Smooth muscle cell (in vitro differentiated cells): Measurements from ENCODE around the gene LDLRAD4. TPM values are rescaled to one million over a fixed set of nuclear protein-coding genes. Genes with fewer than 3 reads are reported as not detected.

Experiments
- DNase-seq: peaks from one replicate; lab custom pipeline; 2025; ENCODE audit not compliant: unreplicated experiment; lab: John Stamatoyannopoulos, UW
- H2AFZ ChIP-seq: fragments of 200-600 bp; sonication (generic); 2 replicates; pipeline ENCODE4 v1.6.0; 2016; ENCODE audit warnings: antibody characterized with exemption, low read depth, mild to moderate bottlenecking
- H3F3A ChIP-seq: fragments of 200-600 bp; sonication (generic); 2 replicates; pipeline ENCODE4 v1.6.0; 2017; ENCODE audit warnings: antibody characterized with exemption, low read depth
- H3K27ac ChIP-seq: fragments of 200-600 bp; sonication (generic); 2 replicates; pipeline ENCODE4 v1.5.1; 2016; ENCODE audit warnings: low read depth, mild to moderate bottlenecking
- H3K27me3 ChIP-seq: fragments of 200-600 bp; sonication (generic); 2 replicates; pipeline ENCODE4 v1.6.1; 2016; ENCODE audit warnings: low read depth, mild to moderate bottlenecking
- H3K36me3 ChIP-seq: fragments of 200-600 bp; sonication (generic); 2 replicates; pipeline ENCODE4 v1.5.1; 2016; ENCODE audit warnings: low read depth
- H3K4me1 ChIP-seq: fragments of 200-600 bp; sonication (generic); 2 replicates; pipeline ENCODE4 v1.5.1; 2016; ENCODE audit warnings: low read depth
- H3K4me2 ChIP-seq: fragments of 200-600 bp; sonication (generic); 2 replicates; pipeline ENCODE4 v1.6.0; 2016; ENCODE audit warnings: mild to moderate bottlenecking
- H3K4me3 ChIP-seq: fragments of 200-600 bp; sonication (generic); 2 replicates; pipeline ENCODE4 v1.5.1; 2016; ENCODE audit warnings: mild to moderate bottlenecking
- H3K79me2 ChIP-seq: fragments of 200-600 bp; sonication (generic); 2 replicates; pipeline ENCODE4 v1.6.0; 2016; ENCODE audit warnings: low read depth, mild to moderate bottlenecking
- H3K9ac ChIP-seq: fragments of 200-600 bp; sonication (generic); 2 replicates; pipeline ENCODE4 v1.6.0; 2016; ENCODE audit warnings: low read depth
- H3K9me3 ChIP-seq: fragments of 200-600 bp; sonication (generic); replicated peaks from 2 replicates; pipeline ENCODE4 v1.5.1; 2016; ENCODE audit warnings: low read depth
- H4K20me1 ChIP-seq: fragments of 200-600 bp; sonication (generic); 2 replicates; pipeline ENCODE4 v1.6.0; 2016; ENCODE audit warnings: low read depth
- CTCF ChIP-seq: fragments of 200-600 bp; sonication (generic); IDR thresholded peaks from 2 replicates; pipeline ENCODE4 v1.5.1; 2017; ENCODE audit warnings: borderline replicate concordance, mild to moderate bottlenecking, antibody characterized with exemption; ENCODE audit not compliant: insufficient read depth, poor library complexity, severe bottlenecking
- WGBS: methylation state at CpG from one replicate; pipeline ENCODE4 v1.1.7; 2016; ENCODE audit warnings: low lambda C conversion rate; 5-methylcytosine and 5-hydroxymethylcytosine counted together
- polyA plus RNA-seq: library from polyadenylated mRNA; unstranded; fragments of >200 nt; fragmentation: Nextera tagmentation; extraction: Ambion mirVana; gene quantifications from 2 replicates; pipeline ENCODE4 v1.2.1, GENCODE V29; 2016
- total RNA-seq: library from RNA; depleted of rRNA; stranded (reverse); fragments of >200 nt; gene quantifications from 2 replicates; pipeline ENCODE4 v1.2.3, GENCODE V29; 2014

Gene LDLRAD4
- total and polyA plus RNA-seq, 2 experiments from 2014 or later, result 36.2 to 48.3 TPM

DNA sequence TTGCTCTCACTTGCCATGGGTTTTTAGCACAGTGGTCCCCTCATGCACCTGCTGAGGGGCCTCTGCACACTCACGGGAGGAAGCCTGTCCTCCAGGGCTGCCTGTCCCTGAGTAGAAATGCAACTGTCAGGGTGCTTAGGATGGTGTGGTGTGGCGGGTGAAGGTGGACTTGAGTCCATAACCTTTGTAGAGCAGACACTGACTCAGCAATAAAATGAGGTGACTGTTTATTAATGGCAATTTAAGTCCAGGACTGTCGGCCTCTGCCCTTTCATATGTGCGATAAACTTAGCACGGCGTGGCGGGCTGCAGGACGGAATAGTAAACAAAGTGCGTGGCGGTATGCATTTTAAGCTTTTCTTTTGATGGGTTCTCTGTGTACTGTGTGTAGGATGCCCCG, 188.2 kb downstream of the LDLRAD4 start:
- no peak overlapping the region for H3K4me3 ChIP-seq
- H3K36me3 ChIP-seq, result no peaks in the 10 kb centered on the region
- 95% methylated on average over 11 of the region's 11 CpGs for WGBS
- H3K9ac ChIP-seq, result no peak overlapping the region
- no peak overlapping the region for H3K4me2 ChIP-seq
- H3F3A ChIP-seq, result no peaks in the 10 kb centered on the region
- no peak overlapping the region for H3K27ac ChIP-seq
- no peaks in the 10 kb centered on the region for H3K9me3 ChIP-seq
- H3K27me3 ChIP-seq, result no peaks in the 10 kb centered on the region
- DNase-seq, result no peak
- no peak for TF ChIP-seq CTCF
- H4K20me1 ChIP-seq, result peaks cover 23% of the 10 kb centered on the region
- no peaks in the 10 kb centered on the region for H3K4me1 ChIP-seq
- H2AFZ ChIP-seq, result no peak overlapping the region
- H3K79me2 ChIP-seq, result peaks cover 7% of the 10 kb centered on the region

DNA sequence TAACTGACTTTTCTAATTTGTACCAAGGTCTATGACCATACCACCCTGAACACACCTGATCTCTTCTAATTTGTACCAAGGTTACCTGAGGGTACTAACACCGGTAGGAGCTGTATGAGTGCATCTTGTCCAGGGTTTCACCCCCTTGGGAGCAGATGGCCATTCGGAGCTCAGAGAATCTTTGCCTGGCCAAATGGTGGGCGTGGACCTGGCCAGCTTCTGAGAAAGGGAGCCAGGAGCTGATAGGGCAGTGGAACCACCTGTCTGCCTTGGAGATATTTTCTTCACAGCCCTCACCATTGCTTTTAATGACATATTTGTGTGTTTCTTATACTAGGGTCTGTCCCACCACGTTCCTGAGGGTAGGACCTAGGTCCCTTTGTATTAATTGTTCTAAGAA, 188.9 kb downstream of the LDLRAD4 start:
- 96% methylated on average over 4 of the region's 4 CpGs for WGBS

DNA sequence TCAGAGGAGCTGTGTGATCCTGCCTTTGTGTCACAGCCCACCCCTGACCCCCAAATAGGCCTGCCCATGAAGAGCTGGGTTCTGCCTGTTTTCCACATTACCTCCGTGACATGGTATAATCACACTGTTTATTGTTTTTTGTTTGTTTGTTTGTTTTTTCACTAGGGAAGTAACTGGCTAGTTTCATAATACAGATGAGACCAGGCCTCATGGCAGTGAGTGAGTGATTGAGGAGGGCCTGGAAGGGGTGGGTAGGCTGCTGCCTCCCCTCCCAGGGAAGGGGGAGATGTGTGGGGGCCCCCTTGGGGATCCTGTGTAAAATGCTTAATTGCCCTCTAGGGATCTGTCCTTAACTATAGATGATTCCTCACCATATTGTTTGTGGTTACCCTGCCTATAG, 190.5 kb downstream of the LDLRAD4 start:
- DNase-seq, result no peak
- TF ChIP-seq CTCF, result no peak
- Histone ChIP-seq H3F3A (no peaks in the 10 kb centered on the region), H3K79me2 (peaks cover 10% of the 10 kb centered on the region), H3K27me3 (no peaks in the 10 kb centered on the region), H3K36me3 (no peaks in the 10 kb centered on the region), H3K4me1 (no peaks in the 10 kb centered on the region), H3K9me3 (no peaks in the 10 kb centered on the region), H2AFZ (no peak overlapping the region), H3K9ac (no peak overlapping the region), H3K4me2 (no peak overlapping the region), H3K27ac (no peak overlapping the region), H4K20me1 (peaks cover 23% of the 10 kb centered on the region), H3K4me3 (no peak overlapping the region)
- WGBS, result 100% methylated on average over 1 of the region's 1 CpG

More for the DNA sequence above, 188.9 kb downstream of the LDLRAD4 start:
- H3K79me2 ChIP-seq, result peaks cover 14% of the 10 kb centered on the region
- no peak overlapping the region for H3K9ac ChIP-seq
- no peak for TF ChIP-seq CTCF
- H3K4me1 ChIP-seq, result no peaks in the 10 kb centered on the region
- H3K4me3 ChIP-seq, result no peak overlapping the region
- no peak overlapping the region for H2AFZ ChIP-seq
- no peak overlapping the region for H3K27ac ChIP-seq
- H3F3A ChIP-seq, result no peaks in the 10 kb centered on the region
- H3K36me3 ChIP-seq, result no peaks in the 10 kb centered on the region
- DNase-seq, result no peak
- H3K9me3 ChIP-seq, result no peaks in the 10 kb centered on the region
- H3K4me2 ChIP-seq, result no peak overlapping the region
- H4K20me1 ChIP-seq, result peaks cover 23% of the 10 kb centered on the region
- H3K27me3 ChIP-seq, result no peaks in the 10 kb centered on the region

- Histone ChIP-seq H3K36me3 (no peaks in the 10 kb centered on the region), H3K4me2 (no peak overlapping the region), H3K79me2 (peaks cover 10% of the 10 kb centered on the region), H3F3A (no peaks in the 10 kb centered on the region), H3K9ac (no peak overlapping the region), H2AFZ (no peak overlapping the region), H3K4me1 (no peaks in the 10 kb centered on the region), H3K27ac (no peak overlapping the region), H3K27me3 (no peaks in the 10 kb centered on the region), H4K20me1 (peaks cover 25% of the 10 kb centered on the region), H3K9me3 (no peaks in the 10 kb centered on the region), H3K4me3 (no peak overlapping the region)
- 86% methylated on average over 11 of the region's 11 CpGs for WGBS
- DNase-seq, result no peak
- no peak for TF ChIP-seq CTCF
These were observed 191.4 kb downstream of the LDLRAD4 start for GRCh38 chr18:13409997-13410396.
